HepG2 (cell line): ENCODE results near the gene ETFA. TPM values are rescaled to one million over a fixed set of nuclear protein-coding genes. Genes with fewer than 3 reads are reported as not detected.

Experiments used
- AFF4 ChIP-seq: sonication (generic); formaldehyde crosslinking; IDR thresholded peaks from 2 replicates; pipeline ENCODE4 v1.4.0; 2020; ENCODE audit warnings: missing genetic modification reagents
- ATRX ChIP-seq: sonication (generic); formaldehyde crosslinking; IDR thresholded peaks from 2 replicates; pipeline ENCODE4 v1.4.0; 2020; ENCODE audit warnings: missing genetic modification reagents, borderline replicate concordance
- FOXK2 ChIP-seq: fragments of 450-650 bp; IDR thresholded peaks from 2 replicates; pipeline ENCODE4 v1.6.1; 2016
- HMG20A ChIP-seq: IDR thresholded peaks from 2 replicates; pipeline ENCODE4 v1.6.1; 2016; ENCODE audit warnings: borderline replicate concordance
- HMG20B ChIP-seq: conservative IDR thresholded peaks from 2 replicates; pipeline ENCODE4 v1.6.1; 2016; ENCODE audit warnings: missing genetic modification reagents, missing compliant biosample characterization
- POLR2AphosphoS5 ChIP-seq: IDR thresholded peaks from 2 replicates; pipeline ENCODE4 v1.6.1; 2012; ENCODE audit warnings: low read depth, low read length
- RFX1 ChIP-seq: fragments of 450-650 bp; IDR thresholded peaks from 2 replicates; pipeline ENCODE4 v1.6.1; 2017
- RXRB ChIP-seq: IDR thresholded peaks from 2 replicates; pipeline ENCODE4 v1.6.1; 2016; ENCODE audit warnings: borderline replicate concordance, missing genetic modification reagents, missing compliant biosample characterization
- SALL2 ChIP-seq: sonication (generic); formaldehyde crosslinking; IDR thresholded peaks from 2 replicates; pipeline ENCODE4 v1.8.1; 2023; ENCODE audit warnings: mild to moderate bottlenecking, missing genetic modification reagents, inconsistent platforms
- SNAPC5 ChIP-seq: sonication (generic); formaldehyde crosslinking; IDR thresholded peaks from 2 replicates; pipeline ENCODE4 v1.8.1; 2023; ENCODE audit warnings: mild to moderate bottlenecking, missing genetic modification reagents, borderline replicate concordance
- TARDBP ChIP-seq: sonication (generic); formaldehyde crosslinking; IDR thresholded peaks from 2 replicates; pipeline ENCODE4 v1.8.0; 2022; ENCODE audit warnings: mild to moderate bottlenecking, missing genetic modification reagents
- ZBTB7A ChIP-seq: sonication (generic); formaldehyde crosslinking; IDR thresholded peaks from 2 replicates; pipeline ENCODE4 v1.8.0; 2022; ENCODE audit warnings: mild to moderate bottlenecking, missing genetic modification reagents
- ZC3H13 ChIP-seq: sonication (generic); formaldehyde crosslinking; IDR thresholded peaks from 2 replicates; pipeline ENCODE4 v1.8.1; 2023; ENCODE audit warnings: mild to moderate bottlenecking, missing genetic modification reagents, moderate library complexity
- ZNF101 ChIP-seq: sonication (generic); formaldehyde crosslinking; IDR thresholded peaks from 2 replicates; pipeline ENCODE4 v1.4.0; 2020; ENCODE audit warnings: mild to moderate bottlenecking, low read depth, missing genetic modification reagents, borderline replicate concordance
- ZNF703 ChIP-seq: sonication (generic); formaldehyde crosslinking; IDR thresholded peaks from 2 replicates; pipeline ENCODE4 v1.5.1; 2020; ENCODE audit warnings: missing genetic modification reagents, mild to moderate bottlenecking, moderate library complexity, borderline replicate concordance
- polyA plus RNA-seq, 8 experiments: library from polyadenylated mRNA; depleted of rRNA in 3 of 8; stranded (reverse) in 7 of 8; unstranded in 1 of 8; fragments of >200 nt; fragmentation: Illumina TruSeq in 4 of 8; extraction: Trizol in 4 of 8; gene quantifications; 2 replicates each; pipeline versions ENCODE4 v1.2.1 to v1.2.3, GENCODE V29; 2011 to 2016; ENCODE audit warnings: low read depth in 4 of 8, missing spikeins in 1 of 8, mixed read lengths in 1 of 8; ENCODE audit not compliant: insufficient read depth in 1 of 8
- total RNA-seq, 5 experiments: library from RNA; depleted of rRNA; stranded (reverse); fragments of >200 nt; fragmentation: Illumina TruSeq; extraction: Trizol; gene quantifications; 2 replicates each; pipeline ENCODE4 v1.2.3, GENCODE V29; 2016; ENCODE audit warnings: low read depth in 1 of 5
- TF ChIP-seq, protein P1 (sequence below): sonication (generic); formaldehyde crosslinking; IDR thresholded peaks from 2 replicates; pipeline ENCODE4 v1.5.1; 2020; ENCODE audit warnings: mild to moderate bottlenecking, moderate library complexity, missing genetic modification reagents
- TF ChIP-seq, protein P2 (sequence below): sonication (generic); formaldehyde crosslinking; IDR thresholded peaks from 2 replicates; pipeline ENCODE4 v1.8.1; 2023; ENCODE audit warnings: mild to moderate bottlenecking, missing genetic modification reagents
- TF ChIP-seq, protein P3 (sequence below): sonication (generic); formaldehyde crosslinking; IDR thresholded peaks from 2 replicates; pipeline ENCODE4 v1.5.0; 2020; ENCODE audit warnings: missing genetic modification reagents
- TF ChIP-seq, protein P4 (sequence below): fragments of 450-650 bp; IDR thresholded peaks from 2 replicates; pipeline ENCODE4 v1.6.1; 2016

Gene ETFA
- total and polyA plus RNA-seq, 2 of the 13 experiments (the other 11 are each of a cell fraction or from before 2014, with no cell fraction given) = 291 to 396 TPM

GRCh38 chr15:76345880-76346668 is 34.8 kb upstream of the ETFA start (continued):
- TF ChIP-seq, protein P1, sequence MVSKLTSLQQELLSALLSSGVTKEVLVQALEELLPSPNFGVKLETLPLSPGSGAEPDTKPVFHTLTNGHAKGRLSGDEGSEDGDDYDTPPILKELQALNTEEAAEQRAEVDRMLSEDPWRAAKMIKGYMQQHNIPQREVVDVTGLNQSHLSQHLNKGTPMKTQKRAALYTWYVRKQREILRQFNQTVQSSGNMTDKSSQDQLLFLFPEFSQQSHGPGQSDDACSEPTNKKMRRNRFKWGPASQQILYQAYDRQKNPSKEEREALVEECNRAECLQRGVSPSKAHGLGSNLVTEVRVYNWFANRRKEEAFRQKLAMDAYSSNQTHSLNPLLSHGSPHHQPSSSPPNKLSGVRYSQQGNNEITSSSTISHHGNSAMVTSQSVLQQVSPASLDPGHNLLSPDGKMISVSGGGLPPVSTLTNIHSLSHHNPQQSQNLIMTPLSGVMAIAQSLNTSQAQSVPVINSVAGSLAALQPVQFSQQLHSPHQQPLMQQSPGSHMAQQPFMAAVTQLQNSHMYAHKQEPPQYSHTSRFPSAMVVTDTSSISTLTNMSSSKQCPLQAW (CRISPR knock-in tag) = no peak
- TF ChIP-seq HMG20B (CRISPR knock-in tag) (no peak), ZBTB7A (CRISPR knock-in tag) (no peak), SNAPC5 (no peak), POLR2AphosphoS5 (peak; percentile 26; the same call in 1 of the 2 replicates), ATRX (CRISPR knock-in tag) (no peak), ZNF101 (no peak; the same call in 1 of the 2 replicates), TARDBP (CRISPR knock-in tag) (no peak), FOXK2 (no peak), HMG20A (CRISPR knock-in tag) (no peak), SALL2 (peak; percentile 20; the same call in 1 of the 2 replicates), ZC3H13 (CRISPR knock-in tag) (peak; percentile 35; the same call in 1 of the 2 replicates), ZNF703 (CRISPR knock-in tag) (no peak), AFF4 (no peak), RXRB (CRISPR knock-in tag) (no peak), RFX1 (no peak)
- TF ChIP-seq, protein P2, sequence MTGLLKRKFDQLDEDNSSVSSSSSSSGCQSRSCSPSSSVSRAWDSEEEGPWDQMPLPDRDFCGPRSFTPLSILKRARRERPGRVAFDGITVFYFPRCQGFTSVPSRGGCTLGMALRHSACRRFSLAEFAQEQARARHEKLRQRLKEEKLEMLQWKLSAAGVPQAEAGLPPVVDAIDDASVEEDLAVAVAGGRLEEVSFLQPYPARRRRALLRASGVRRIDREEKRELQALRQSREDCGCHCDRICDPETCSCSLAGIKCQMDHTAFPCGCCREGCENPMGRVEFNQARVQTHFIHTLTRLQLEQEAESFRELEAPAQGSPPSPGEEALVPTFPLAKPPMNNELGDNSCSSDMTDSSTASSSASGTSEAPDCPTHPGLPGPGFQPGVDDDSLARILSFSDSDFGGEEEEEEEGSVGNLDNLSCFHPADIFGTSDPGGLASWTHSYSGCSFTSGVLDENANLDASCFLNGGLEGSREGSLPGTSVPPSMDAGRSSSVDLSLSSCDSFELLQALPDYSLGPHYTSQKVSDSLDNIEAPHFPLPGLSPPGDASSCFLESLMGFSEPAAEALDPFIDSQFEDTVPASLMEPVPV = no peak
- TF ChIP-seq, protein P3, sequence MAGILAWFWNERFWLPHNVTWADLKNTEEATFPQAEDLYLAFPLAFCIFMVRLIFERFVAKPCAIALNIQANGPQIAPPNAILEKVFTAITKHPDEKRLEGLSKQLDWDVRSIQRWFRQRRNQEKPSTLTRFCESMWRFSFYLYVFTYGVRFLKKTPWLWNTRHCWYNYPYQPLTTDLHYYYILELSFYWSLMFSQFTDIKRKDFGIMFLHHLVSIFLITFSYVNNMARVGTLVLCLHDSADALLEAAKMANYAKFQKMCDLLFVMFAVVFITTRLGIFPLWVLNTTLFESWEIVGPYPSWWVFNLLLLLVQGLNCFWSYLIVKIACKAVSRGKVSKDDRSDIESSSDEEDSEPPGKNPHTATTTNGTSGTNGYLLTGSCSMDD (CRISPR knock-in tag) = no peak
- TF ChIP-seq, protein P4, sequence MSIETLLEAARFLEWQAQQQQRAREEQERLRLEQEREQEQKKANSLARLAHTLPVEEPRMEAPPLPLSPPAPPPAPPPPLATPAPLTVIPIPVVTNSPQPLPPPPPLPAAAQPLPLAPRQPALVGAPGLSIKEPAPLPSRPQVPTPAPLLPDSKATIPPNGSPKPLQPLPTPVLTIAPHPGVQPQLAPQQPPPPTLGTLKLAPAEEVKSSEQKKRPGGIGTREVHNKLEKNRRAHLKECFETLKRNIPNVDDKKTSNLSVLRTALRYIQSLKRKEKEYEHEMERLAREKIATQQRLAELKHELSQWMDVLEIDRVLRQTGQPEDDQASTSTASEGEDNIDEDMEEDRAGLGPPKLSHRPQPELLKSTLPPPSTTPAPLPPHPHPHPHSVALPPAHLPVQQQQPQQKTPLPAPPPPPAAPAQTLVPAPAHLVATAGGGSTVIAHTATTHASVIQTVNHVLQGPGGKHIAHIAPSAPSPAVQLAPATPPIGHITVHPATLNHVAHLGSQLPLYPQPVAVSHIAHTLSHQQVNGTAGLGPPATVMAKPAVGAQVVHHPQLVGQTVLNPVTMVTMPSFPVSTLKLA = no peak
